ENCODE measurements around the gene PCDHA1.
"Not testable (repeated sequence)": the region's sequence is repeated elsewhere in the genome, so short reads cannot be mapped to it uniquely, and the experiment has no call there.

The PCDHA1 gene

GRCh38 chr5:140785905-140786686 lies at the start of gene PCDHA1:
TSS of gene PCDHA1 (plus strand) at chr5:140786140.
- ATAC-seq: no peak

DNA sequence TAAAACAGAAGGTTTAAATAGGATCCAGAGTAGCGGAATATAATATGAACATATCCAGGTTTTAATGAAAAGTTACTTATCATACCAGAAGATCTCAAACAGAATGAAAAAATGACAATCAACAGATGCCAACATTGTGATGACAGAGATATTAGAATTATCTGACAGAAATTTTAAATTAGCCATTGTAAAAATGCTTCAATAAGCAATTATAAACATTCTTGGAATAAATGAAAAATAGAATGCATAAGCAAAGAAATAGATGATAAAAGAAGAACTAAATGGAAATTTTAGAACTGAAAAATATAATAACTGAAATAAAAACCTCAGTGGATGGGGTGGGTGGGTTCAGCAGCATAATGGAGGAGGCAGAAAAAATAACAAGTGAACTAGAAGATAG lies 48.5 kb upstream of the PCDHA1 start:
- ATAC-seq: no peak

DNA sequence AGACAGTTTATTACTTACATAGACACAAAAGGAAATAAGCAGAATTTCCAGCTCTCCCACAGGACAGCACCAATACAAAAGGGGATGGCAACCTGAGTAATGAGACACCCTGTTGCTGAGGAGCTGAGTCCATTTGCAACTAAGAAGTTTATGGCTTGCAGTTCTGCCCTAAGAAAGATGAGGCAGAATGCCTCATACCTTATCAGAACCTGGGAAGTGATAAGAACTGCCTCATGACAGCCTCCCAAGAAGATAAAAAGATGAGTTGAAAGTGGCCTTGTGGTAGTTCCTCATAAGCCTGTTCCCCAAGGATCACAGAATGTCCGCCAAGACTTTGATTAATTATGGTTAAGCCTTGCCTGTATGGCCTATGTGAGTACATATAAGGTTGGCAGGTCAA lies 44.0 kb upstream of the PCDHA1 start:
- ATAC-seq: no peak

GRCh38 chr5:140753561-140753960 lies 32.4 kb upstream of the PCDHA1 start:
- no peak for ATAC-seq

DNA sequence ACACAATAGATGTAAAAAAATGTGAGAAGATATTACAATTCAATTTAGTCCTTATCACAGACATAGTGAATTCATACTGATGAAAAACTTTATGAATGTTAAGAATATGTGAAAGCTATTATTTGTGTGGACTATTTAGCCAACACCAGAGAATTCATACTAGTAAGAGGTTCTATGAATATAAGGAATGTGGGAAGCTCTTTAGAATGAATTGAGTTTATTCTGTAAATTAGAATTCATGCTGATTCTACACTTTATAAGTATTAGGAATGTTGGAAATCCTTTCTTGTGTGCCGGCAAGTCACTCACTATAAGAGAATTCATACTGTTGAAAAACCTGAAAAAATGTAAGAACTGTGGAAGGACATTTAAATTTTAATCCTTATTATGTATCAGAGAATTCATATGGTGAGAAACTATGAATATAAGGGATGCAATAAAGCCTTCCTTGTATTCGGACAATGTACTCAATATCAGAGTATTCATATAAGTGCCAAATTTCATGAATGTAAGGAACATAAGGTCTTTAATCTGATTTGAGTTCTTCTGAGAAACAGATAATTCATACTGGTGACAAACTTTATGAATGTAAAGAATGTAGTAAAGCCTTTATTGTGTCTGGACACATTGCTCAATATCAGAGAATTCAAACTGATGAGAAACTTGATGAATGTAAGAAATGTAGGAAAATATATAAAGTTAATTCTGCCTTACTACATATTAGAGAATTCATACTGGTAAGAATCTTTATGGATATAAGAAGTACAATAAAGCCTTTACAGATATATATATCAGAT lies 21.6 kb upstream of the PCDHA1 start:
- ATAC-seq: no peak

DNA sequence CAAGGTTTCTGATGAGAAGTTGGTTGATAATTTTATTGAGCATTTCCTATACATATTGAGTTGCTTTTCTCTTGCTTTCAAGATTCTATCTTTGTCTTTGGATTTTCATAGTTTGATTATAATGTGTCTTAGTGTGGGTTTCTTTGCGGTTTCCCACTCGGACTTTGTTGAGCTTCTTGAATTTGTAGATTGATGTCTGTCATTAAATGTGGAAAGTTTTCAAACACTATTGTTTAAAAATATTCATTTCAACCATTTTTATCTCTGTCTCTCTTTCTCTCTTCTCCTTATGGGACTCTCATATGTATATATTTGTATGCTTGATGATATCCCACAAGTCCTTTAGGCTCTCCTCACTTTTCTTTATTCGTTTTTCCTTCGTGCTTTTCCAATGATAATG lies 18.5 kb upstream of the PCDHA1 start:
- ATAC-seq: no peak

DNA sequence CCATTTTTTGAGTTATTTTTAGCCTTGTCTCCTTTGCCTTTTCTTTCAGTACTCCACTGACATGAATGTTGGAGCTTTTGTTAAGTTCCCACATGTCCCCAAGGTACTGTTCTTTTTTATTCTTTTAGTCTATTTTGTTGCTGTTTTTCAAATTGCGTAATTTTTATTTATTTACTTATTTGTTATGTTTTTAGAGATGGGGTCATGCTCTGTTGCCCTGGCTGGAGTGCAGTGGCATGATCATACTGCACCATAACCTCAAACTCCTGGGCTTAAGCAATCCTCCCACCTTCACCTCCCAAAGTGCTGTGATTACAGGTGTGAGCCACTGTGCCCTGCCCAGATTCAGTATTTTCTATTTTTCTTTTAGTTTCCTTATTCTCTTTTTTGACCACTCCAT lies 5.4 kb upstream of the PCDHA1 start:
- no peak for ATAC-seq

- not testable (repeated sequence) for ATAC-seq
These were observed 1.5 kb downstream of the PCDHA1 start for GRCh38 chr5:140787422-140787821.

- not testable (repeated sequence) for ATAC-seq
These were observed 2.0 kb downstream of the PCDHA1 start for GRCh38 chr5:140787849-140788504.

DNA sequence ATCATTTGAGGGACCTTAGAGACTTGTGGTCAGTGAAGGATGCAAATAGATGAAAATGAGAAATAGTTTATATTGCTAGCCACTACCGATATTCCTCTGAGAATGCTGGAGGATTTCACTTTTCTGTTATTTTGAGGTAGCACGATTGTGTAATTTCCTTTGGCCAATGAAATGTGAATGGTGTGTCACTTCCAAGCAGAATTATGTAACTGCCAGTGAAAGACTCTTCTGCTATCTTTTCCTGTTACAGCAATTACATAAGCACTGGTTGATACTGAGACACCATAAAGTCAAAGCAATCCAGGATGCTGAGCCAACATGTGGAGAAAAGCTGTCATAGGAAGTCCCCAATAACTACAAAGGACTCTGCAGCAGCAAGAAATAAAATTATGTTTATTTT lies 5.1 kb downstream of the PCDHA1 start:
- ATAC-seq: no peak

- ATAC-seq: no peak
These were observed 8.8 kb downstream of the PCDHA1 start, which contains the start of gene PCDHA2 for GRCh38 chr5:140794595-140795258. TSS of gene PCDHA2 (plus strand) at chr5:140794852.

DNA sequence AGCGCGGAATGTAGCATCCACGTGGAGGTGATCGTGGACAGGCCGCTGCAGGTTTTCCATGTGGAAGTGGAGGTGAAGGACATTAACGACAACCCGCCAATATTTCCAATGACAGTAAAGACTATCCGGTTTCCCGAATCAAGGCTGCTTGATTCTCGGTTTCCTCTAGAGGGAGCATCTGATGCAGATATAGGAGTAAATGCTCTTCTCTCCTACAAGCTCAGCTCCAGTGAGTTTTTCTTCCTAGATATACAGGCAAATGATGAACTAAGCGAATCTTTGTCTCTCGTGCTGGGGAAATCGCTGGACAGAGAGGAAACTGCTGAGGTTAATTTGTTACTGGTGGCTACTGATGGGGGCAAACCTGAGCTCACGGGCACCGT lies 9.3 kb downstream of the PCDHA1 start:
- ATAC-seq: no peak

DNA sequence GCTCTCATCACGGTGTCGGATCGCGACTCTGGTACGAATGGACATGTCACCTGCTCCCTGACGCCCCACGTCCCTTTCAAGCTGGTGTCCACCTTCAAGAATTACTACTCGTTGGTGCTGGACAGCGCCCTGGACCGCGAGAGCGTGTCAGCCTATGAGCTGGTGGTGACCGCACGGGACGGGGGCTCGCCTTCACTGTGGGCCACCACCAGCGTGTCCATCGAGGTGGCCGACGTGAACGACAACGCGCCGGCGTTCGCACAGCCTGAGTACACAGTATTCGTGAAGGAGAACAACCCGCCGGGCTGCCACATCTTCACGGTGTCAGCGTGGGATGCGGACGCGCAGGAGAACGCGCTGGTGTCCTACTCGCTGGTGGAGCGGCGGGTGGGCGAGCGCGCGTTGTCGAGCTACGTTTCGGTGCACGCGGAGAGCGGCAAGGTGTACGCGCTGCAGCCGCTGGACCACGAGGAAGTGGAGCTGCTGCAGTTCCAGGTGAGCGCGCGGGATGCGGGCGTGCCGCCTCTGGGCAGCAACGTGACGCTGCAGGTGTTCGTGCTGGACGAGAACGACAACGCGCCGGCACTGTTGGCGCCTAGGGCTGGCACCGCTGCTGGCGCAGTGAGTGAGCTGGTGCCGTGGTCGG lies 10.3 kb downstream of the PCDHA1 start:
- not testable (repeated sequence) for ATAC-seq

GRCh38 chr5:140796718-140797095 lies 10.8 kb downstream of the PCDHA1 start:
- ATAC-seq: no peak

DNA sequence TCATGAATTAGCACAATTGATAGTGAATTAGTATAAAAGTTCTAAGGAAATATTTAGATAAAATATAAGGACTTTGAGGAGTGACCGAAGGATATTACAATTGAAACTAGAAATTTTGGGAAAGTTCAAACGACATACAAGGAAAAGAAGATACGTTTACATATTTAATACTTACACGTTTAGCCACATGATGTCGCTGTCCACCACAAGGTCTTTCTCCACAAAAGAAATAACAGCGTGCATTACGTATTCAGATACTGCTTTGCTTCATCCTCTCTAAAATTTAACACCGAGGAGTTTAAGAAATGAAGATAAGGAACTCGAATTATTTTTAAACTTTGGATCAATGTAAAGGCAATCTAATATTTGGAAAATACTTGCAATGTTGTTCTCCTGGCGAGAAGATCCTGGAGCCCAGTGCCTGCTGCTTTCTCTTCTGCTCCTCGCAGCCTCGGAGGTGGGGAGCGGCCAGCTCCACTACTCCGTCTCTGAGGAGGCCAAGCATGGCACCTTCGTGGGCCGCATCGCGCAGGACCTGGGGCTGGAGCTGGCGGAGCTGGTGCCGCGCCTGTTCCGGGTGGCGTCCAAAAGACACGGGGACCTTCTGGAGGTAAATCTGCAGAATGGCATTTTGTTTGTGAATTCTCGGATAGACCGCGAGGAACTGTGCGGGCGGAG lies 15.0 kb downstream of the PCDHA1 start, which contains the start of gene PCDHA3:
Gene PCDHA3, plus strand, starts transcription at position 242 of the 678 bp plus-strand sequence.
- no peak for ATAC-seq

DNA sequence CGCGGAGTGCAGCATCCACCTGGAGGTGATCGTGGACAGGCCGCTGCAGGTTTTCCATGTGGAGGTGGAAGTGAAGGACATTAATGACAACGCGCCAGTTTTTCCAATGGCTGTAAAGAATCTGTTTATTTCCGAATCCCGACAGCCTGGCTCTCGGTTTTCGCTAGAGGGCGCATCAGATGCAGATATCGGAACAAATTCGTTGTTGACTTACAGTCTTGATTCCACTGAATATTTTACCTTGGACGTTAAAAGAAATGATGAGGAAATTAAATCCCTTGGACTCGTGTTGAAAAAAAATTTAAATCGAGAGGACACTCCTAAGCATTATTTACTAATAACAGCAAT lies 15.5 kb downstream of the PCDHA1 start:
- ATAC-seq: no peak

DNA sequence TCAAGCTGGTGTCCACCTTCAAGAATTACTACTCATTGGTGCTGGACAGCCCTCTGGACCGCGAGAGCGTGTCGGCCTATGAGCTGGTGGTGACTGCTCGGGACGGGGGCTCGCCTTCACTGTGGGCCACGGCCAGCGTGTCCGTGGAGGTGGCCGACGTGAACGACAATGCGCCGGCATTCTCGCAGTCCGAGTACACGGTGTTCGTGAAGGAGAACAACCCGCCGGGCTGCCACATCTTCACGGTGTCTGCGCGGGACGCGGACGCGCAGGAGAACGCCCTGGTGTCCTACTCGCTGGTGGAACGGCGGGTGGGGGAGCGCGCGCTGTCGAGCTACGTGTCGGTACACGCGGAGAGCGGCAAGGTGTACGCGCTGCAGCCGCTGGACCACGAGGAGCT lies 16.4 kb downstream of the PCDHA1 start:
- not testable (repeated sequence) for ATAC-seq

DNA sequence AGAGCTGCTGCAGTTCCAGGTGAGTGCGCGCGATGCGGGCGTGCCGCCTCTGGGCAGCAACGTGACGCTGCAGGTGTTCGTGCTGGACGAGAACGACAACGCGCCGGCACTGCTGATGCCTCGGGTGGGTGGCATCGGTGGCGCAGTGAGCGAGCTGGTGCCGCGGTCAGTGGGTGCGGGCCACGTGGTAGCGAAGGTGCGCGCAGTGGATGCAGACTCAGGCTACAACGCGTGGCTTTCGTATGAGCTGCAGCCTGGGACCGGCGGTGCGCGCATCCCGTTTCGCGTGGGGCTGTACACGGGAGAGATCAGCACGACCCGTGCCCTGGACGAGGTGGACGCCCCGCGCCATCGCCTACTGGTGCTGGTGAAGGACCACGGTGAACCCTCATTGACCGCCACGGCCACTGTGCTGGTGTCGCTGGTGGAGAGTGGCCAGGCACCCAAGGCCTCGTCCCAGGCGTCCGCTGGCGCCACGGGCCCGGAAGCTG lies 16.9 kb downstream of the PCDHA1 start:
- ATAC-seq: no peak

DNA sequence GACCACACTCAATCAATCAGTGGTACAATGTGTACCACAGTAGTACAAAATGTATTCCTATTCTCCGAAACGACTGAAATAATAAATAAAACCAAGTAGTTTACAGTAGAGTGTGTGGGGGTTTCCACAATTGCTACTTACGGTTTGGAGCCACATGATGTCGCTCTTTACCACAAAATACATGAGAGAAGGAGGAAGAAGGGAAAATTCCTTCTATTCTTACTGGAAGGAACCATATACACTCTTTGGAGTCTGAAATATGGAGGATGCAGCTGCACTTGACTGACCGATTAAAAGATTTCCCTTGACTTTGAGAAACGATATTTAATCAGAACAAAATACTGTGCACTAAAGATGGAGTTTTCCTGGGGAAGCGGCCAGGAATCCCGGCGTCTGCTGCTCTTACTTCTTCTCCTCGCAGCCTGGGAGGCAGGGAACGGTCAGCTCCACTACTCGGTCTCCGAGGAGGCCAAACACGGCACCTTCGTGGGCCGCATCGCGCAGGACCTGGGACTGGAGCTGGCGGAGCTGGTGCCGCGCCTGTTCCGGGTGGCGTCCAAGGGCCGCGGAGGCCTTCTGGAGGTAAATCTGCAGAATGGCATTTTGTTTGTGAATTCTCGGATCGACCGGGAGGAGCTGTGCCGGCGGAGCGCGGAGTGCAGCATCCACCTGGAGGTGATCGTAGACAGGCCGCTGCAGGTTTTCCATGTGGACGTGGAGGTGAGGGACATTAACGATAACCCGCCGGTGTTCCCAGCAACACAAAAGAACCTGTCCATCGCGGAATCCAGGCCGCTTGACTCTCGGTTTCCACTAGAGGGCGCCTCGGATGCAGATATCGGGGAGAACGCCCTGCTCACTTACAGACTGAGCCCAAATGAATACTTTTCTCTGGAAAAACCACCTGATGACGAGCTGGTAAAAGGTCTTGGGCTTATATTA lies 21.2 kb downstream of the PCDHA1 start, which contains the start of gene PCDHA4:
Gene PCDHA4, plus strand, starts transcription at position 235 of the 942 bp plus-strand sequence.
- no peak for ATAC-seq

DNA sequence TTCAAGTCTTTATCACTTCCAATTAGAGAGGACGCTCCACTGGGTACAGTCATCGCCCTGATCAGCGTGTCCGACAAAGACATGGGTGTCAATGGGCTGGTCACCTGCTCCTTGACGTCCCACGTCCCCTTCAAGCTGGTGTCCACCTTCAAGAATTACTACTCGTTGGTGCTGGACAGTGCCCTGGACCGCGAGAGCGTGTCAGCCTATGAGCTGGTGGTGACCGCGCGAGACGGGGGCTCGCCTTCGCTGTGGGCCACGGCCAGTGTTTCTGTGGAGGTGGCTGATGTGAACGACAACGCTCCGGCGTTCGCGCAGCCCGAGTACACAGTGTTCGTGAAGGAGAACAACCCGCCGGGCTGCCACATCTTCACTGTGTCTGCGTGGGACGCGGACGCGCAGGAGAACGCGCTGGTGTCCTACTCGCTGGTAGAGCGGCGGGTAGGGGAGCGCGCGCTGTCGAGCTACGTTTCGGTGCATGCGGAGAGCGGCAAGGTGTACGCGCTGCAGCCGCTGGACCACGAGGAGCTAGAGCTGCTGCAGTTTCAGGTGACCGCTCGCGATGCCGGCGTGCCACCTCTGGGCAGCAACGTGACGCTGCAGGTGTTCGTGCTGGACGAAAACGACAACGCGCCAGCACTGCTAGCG lies 22.4 kb downstream of the PCDHA1 start:
- ATAC-seq: not testable (repeated sequence)
